Measurements from ENCODE around the gene PIP4K2A. TPM values are rescaled to one million over a fixed set of nuclear protein-coding genes. Genes with fewer than 3 reads are reported as not detected.

PIP4K2A gene
- total RNA-seq, 2 donors from 2014 or later = 15.0 to 17.8 TPM

DNA sequence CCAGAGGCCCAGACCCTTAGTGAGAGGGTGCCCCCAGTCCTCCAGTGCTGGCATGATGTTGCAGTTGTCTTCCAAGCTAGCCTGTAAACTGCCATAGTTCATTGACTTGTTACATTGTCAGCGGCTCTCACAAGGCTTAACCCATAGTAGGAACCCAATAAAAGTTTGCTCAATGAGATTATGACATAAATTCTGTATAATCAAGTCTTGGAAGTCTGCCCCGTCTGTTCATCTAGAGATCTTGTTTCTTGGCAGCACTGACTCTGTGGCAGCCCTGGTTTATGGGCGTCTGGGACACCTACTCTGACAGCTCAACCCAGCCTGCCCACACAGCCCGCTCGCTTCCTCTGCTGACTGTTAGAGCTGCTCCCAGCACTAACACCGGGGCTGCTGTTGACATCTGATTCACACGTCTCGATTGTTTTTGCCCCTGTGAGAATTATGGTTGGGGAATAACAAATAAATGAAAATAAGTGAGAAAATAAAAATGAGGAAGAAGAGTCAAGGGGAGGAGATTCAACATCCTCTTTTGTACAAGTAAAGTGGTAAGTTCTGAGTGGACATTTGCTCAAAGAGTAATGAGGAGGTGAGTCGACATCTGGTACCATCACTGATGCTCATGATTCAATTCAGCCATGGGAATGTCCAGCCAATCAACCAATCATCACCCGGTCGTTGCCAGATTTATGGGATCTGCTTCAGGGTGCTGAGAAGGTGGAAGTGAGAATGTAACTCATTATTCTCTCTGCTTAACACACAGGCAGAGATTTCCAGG is 208.3 kb downstream of the PIP4K2A start:
- Histone ChIP-seq H3K4me1 (ENCODE audit: control insufficient read depth, insufficient read depth, low read length) (no peaks in the 10 kb centered on the region), H3K9ac (ENCODE audit: extremely low read depth, low read length, poor library complexity, severe bottlenecking) (no peak overlapping the region), H3K27me3 (ENCODE audit: control insufficient read depth, insufficient read depth, low read length, poor library complexity, severe bottlenecking) (no peaks in the 10 kb centered on the region), H3K4me3 (ENCODE audit: low read length) (no peak overlapping the region), H3K27ac (ENCODE audit: low read depth, low read length) (no peak overlapping the region), H3K9me3 (ENCODE audit: control insufficient read depth, low read length) (no peaks in the 10 kb centered on the region), H3K36me3 (ENCODE audit: control insufficient read depth, insufficient read depth, low read length) (no peaks in the 10 kb centered on the region)
- H3K27me3 Mint-ChIP-seq (ENCODE audit: insufficient read depth) = peaks cover 5% of the 10 kb centered on the region
- H3K4me3 Mint-ChIP-seq = no peak overlapping the region
- H3K9me3 Mint-ChIP-seq = peaks cover 13% of the 10 kb centered on the region
- no peak for DNase-seq
- WGBS, 2 experiments (ENCODE audit: insufficient coverage in 1 of 2, insufficient read length in 1 of 2) = 89 to 91% methylated on average over 9 to 11 of the region's 11 CpGs
- H3K36me3 Mint-ChIP-seq (ENCODE audit: low read depth) = no peaks in the 10 kb centered on the region
- TF ChIP-seq, protein P1, sequence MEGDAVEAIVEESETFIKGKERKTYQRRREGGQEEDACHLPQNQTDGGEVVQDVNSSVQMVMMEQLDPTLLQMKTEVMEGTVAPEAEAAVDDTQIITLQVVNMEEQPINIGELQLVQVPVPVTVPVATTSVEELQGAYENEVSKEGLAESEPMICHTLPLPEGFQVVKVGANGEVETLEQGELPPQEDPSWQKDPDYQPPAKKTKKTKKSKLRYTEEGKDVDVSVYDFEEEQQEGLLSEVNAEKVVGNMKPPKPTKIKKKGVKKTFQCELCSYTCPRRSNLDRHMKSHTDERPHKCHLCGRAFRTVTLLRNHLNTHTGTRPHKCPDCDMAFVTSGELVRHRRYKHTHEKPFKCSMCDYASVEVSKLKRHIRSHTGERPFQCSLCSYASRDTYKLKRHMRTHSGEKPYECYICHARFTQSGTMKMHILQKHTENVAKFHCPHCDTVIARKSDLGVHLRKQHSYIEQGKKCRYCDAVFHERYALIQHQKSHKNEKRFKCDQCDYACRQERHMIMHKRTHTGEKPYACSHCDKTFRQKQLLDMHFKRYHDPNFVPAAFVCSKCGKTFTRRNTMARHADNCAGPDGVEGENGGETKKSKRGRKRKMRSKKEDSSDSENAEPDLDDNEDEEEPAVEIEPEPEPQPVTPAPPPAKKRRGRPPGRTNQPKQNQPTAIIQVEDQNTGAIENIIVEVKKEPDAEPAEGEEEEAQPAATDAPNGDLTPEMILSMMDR (conservative IDR thresholded peaks at IDR 0.05) = no peak
- H3K4me1 Mint-ChIP-seq = no peaks in the 10 kb centered on the region
- no peak overlapping the region for H3K27ac Mint-ChIP-seq

GRCh38 chr10:22504766-22505165 is 209.6 kb downstream of the PIP4K2A start:
- Histone ChIP-seq H3K27ac (ENCODE audit: low read depth, low read length) (no peak overlapping the region), H3K4me3 (ENCODE audit: low read length) (no peak overlapping the region), H3K4me1 (ENCODE audit: control insufficient read depth, insufficient read depth, low read length) (no peaks in the 10 kb centered on the region), H3K9me3 (ENCODE audit: control insufficient read depth, low read length) (no peaks in the 10 kb centered on the region), H3K27me3 (ENCODE audit: control insufficient read depth, insufficient read depth, low read length, poor library complexity, severe bottlenecking) (no peaks in the 10 kb centered on the region), H3K36me3 (ENCODE audit: control insufficient read depth, insufficient read depth, low read length) (no peaks in the 10 kb centered on the region), H3K9ac (ENCODE audit: extremely low read depth, low read length, poor library complexity, severe bottlenecking) (no peak overlapping the region)
- peaks cover 2% of the 10 kb centered on the region for H3K27me3 Mint-ChIP-seq (ENCODE audit: insufficient read depth)
- no peak overlapping the region for H3K27ac Mint-ChIP-seq
- H3K4me1 Mint-ChIP-seq = no peaks in the 10 kb centered on the region
- DNase-seq = no peak
- no peak overlapping the region for H3K4me3 Mint-ChIP-seq
- 87 to 97% methylated on average over 3 to 4 of the region's 4 CpGs for WGBS, 2 experiments (ENCODE audit: insufficient coverage in 1 of 2, insufficient read length in 1 of 2)
- TF ChIP-seq, protein P1 (conservative IDR thresholded peaks at IDR 0.05) = no peak
- no peaks in the 10 kb centered on the region for H3K36me3 Mint-ChIP-seq (ENCODE audit: low read depth)
- peaks cover 13% of the 10 kb centered on the region for H3K9me3 Mint-ChIP-seq

GRCh38 chr10:22503315-22504088 is 210.9 kb downstream of the PIP4K2A start:
- WGBS, 2 experiments (ENCODE audit: insufficient coverage in 1 of 2, insufficient read length in 1 of 2) = 88 to 90% methylated on average over 6 to 9 of the region's 9 CpGs
- Mint-ChIP-seq H3K36me3 (ENCODE audit: low read depth) (no peaks in the 10 kb centered on the region), H3K4me1 (no peaks in the 10 kb centered on the region), H3K9me3 (peaks cover 1% of the 10 kb centered on the region), H3K27ac (no peak overlapping the region), H3K27me3 (ENCODE audit: insufficient read depth) (peaks cover 4% of the 10 kb centered on the region), H3K4me3 (no peak overlapping the region)
- Histone ChIP-seq H3K27me3 (ENCODE audit: control insufficient read depth, insufficient read depth, low read length, poor library complexity, severe bottlenecking) (no peaks in the 10 kb centered on the region), H3K27ac (ENCODE audit: low read depth, low read length) (no peak overlapping the region), H3K4me1 (ENCODE audit: control insufficient read depth, insufficient read depth, low read length) (no peaks in the 10 kb centered on the region), H3K9me3 (ENCODE audit: control insufficient read depth, low read length) (no peaks in the 10 kb centered on the region), H3K4me3 (ENCODE audit: low read length) (no peak overlapping the region), H3K9ac (ENCODE audit: extremely low read depth, low read length, poor library complexity, severe bottlenecking) (no peak overlapping the region), H3K36me3 (ENCODE audit: control insufficient read depth, insufficient read depth, low read length) (no peaks in the 10 kb centered on the region)
- TF ChIP-seq, protein P1 (conservative IDR thresholded peaks at IDR 0.05) = no peak
- DNase-seq = no peak
